Liver (tissue), 9 donors: ENCODE data around the gene RNF41. TPM values are rescaled to one million over a fixed set of nuclear protein-coding genes. Genes with fewer than 3 reads are reported as not detected.
A peak's percentile ranks its signal among the peaks of the same experiment; 100 is the strongest.

Source experiments
- DNase-seq: peaks from one replicate; pipeline ENCODE4 v3.0.0-alpha.2; 2017; ENCODE audit warnings: low spot score
- H3K27ac ChIP-seq, 2 donors: one replicate each; pipeline ENCODE4 v1.7.0; 2013; ENCODE audit warnings: inconsistent platforms in 2 of 2, low read length in 2 of 2, control low read depth in 1 of 2, low read depth in 1 of 2, mild to moderate bottlenecking in 1 of 2
- H3K27me3 ChIP-seq, 4 donors: one replicate each; pipeline versions ENCODE4 v1.6.1 to v1.7.0; 2013; ENCODE audit warnings: low read length in 3 of 4, inconsistent platforms in 1 of 4, mild to moderate bottlenecking in 1 of 4, moderate library complexity in 1 of 4; ENCODE audit not compliant: control insufficient read depth in 4 of 4, insufficient read depth in 4 of 4
- H3K36me3 ChIP-seq, 4 donors: one replicate each; pipeline versions ENCODE4 v1.6.1 to v1.7.0; 2013; ENCODE audit warnings: low read length in 3 of 4, mild to moderate bottlenecking in 3 of 4, low read depth in 1 of 4, moderate library complexity in 1 of 4; ENCODE audit not compliant: control insufficient read depth in 4 of 4, insufficient read depth in 3 of 4
- H3K4me1 ChIP-seq, 4 donors: one replicate each; pipeline versions ENCODE4 v1.6.1 to v1.7.0; 2013; ENCODE audit warnings: low read length in 3 of 4, mild to moderate bottlenecking in 3 of 4, moderate library complexity in 1 of 4; ENCODE audit not compliant: control insufficient read depth in 4 of 4, insufficient read depth in 4 of 4
- H3K4me3 ChIP-seq, 3 donors: one replicate each; pipeline versions ENCODE4 v1.6.1 to v1.7.0; 2013; ENCODE audit warnings: low read length in 3 of 3, control low read depth in 1 of 3, low read depth in 1 of 3, mild to moderate bottlenecking in 1 of 3
- H3K9ac ChIP-seq, 2 donors: one replicate each; pipeline ENCODE4 v1.7.0; 2013; ENCODE audit warnings: low read length in 2 of 2, mild to moderate bottlenecking in 2 of 2, moderate library complexity in 2 of 2, control low read depth in 1 of 2, low read depth in 1 of 2
- H3K9me3 ChIP-seq, 4 donors: one replicate each; pipeline versions ENCODE4 v1.6.1 to v1.7.0; 2013; ENCODE audit warnings: low read length in 3 of 4; ENCODE audit not compliant: control insufficient read depth in 4 of 4
- ATF3 ChIP-seq: IDR thresholded peaks from 2 replicates; pipeline ENCODE4 v1.6.1; 2016; ENCODE audit warnings: antibody characterized with exemption
- EGR1 ChIP-seq, 2 donors: IDR thresholded peaks; 2 replicates each; pipeline ENCODE4 v1.6.1; 2016 to 2018; ENCODE audit warnings: antibody characterized with exemption in 2 of 2, low read depth in 2 of 2
- FOXA1 ChIP-seq: IDR thresholded peaks from 2 replicates; pipeline ENCODE4 v1.6.1; 2016; ENCODE audit warnings: antibody characterized with exemption
- FOXA2 ChIP-seq: IDR thresholded peaks from 2 replicates; pipeline ENCODE4 v1.6.1; 2016; ENCODE audit warnings: antibody characterized with exemption
- GABPA ChIP-seq, 2 donors: IDR thresholded peaks in 1 of 2; conservative IDR thresholded peaks in 1 of 2; 2 replicates each; pipeline ENCODE4 v1.6.1; 2016; ENCODE audit warnings: antibody characterized with exemption in 2 of 2, mild to moderate bottlenecking in 1 of 2, moderate library complexity in 1 of 2
- HNF4A ChIP-seq, 2 donors: conservative IDR thresholded peaks; 2 replicates each; pipeline ENCODE4 v1.6.1; 2016; ENCODE audit warnings: antibody characterized with exemption in 2 of 2, mild to moderate bottlenecking in 2 of 2
- HNF4G ChIP-seq: IDR thresholded peaks from 2 replicates; pipeline ENCODE4 v1.6.1; 2016; ENCODE audit warnings: antibody characterized with exemption
- JUND ChIP-seq, 2 donors: IDR thresholded peaks; 2 replicates each; pipeline ENCODE4 v1.6.1; 2016; ENCODE audit warnings: antibody characterized with exemption in 2 of 2
- MAX ChIP-seq: IDR thresholded peaks from 2 replicates; pipeline ENCODE4 v1.6.1; 2016; ENCODE audit warnings: antibody characterized with exemption
- NR2F2 ChIP-seq: IDR thresholded peaks from 2 replicates; pipeline ENCODE4 v1.6.1; 2016; ENCODE audit warnings: antibody characterized with exemption
- RAD21 ChIP-seq, 2 donors: IDR thresholded peaks; 2 replicates each; pipeline ENCODE4 v1.6.1; 2016; ENCODE audit warnings: antibody characterized with exemption in 2 of 2, mild to moderate bottlenecking in 2 of 2
- RXRA ChIP-seq, 2 donors: IDR thresholded peaks; 2 replicates each; pipeline ENCODE4 v1.6.1; 2017 to 2018; ENCODE audit warnings: antibody characterized with exemption in 2 of 2, mild to moderate bottlenecking in 1 of 2
- SP1 ChIP-seq: IDR thresholded peaks from 2 replicates; pipeline ENCODE4 v1.6.1; 2018; ENCODE audit warnings: antibody characterized with exemption, mild to moderate bottlenecking
- TAF1 ChIP-seq: conservative IDR thresholded peaks from 2 replicates; pipeline ENCODE4 v1.6.1; 2016; ENCODE audit warnings: antibody characterized with exemption, mild to moderate bottlenecking
- YY1 ChIP-seq: IDR thresholded peaks from 2 replicates; pipeline ENCODE4 v1.6.1; 2016; ENCODE audit warnings: antibody characterized with exemption, mild to moderate bottlenecking
- WGBS: extraction: QIAGEN DNeasy Blood & Tissue Kit; methylation state at CpG from one replicate; pipeline ENCODE4 v1.1.7; 2013; 5-methylcytosine and 5-hydroxymethylcytosine counted together
- polyA plus RNA-seq, 2 donors: library from polyadenylated mRNA; stranded (reverse) in 1 of 2; unstranded in 1 of 2; fragments of 200-250 nt in 1 of 2; fragments of >200 nt in 1 of 2; fragmentation: Nextera tagmentation in 1 of 2; extraction: Ambion mirVana in 1 of 2; gene quantifications; one replicate each; pipeline versions ENCODE4 v1.2.1 to v1.2.3, GENCODE V29; 2013 to 2015
- total RNA-seq, 2 donors: library from RNA; depleted of rRNA; stranded (reverse); fragments of >200 nt; gene quantifications; one replicate each; pipeline ENCODE4 v1.2.3, GENCODE V29; 2014
- TF ChIP-seq, protein P1 (sequence below): IDR thresholded peaks from 2 replicates; pipeline ENCODE4 v1.6.1; 2016; ENCODE audit warnings: antibody characterized with exemption, mild to moderate bottlenecking
- TF ChIP-seq, protein P2 (sequence below): fragments of 150-350 bp; IDR thresholded peaks from 2 replicates; pipeline ENCODE4 v1.5.1; 2017; ENCODE audit warnings: improper control_type of control experiment, low read depth, low read length; ENCODE audit not compliant: missing input control
- TF ChIP-seq, protein P3 (sequence below): IDR thresholded peaks from 2 replicates; pipeline ENCODE4 v1.6.1; 2016; ENCODE audit warnings: antibody characterized with exemption
- donor health status: healthy.
- donor health status: healthy.
- donor health status: healthy.
- donor health status: healthy.
- donor health status: healthy.

RNF41 gene
- total and polyA plus RNA-seq, 4 donors = 7.6 to 31.8 (median 16.8) TPM

- no peak for TF ChIP-seq GABPA (IDR thresholded peaks at IDR 0.05 in 1 of 2, conservative IDR thresholded peaks at IDR 0.05 in 1 of 2)
- TF ChIP-seq, protein P1, sequence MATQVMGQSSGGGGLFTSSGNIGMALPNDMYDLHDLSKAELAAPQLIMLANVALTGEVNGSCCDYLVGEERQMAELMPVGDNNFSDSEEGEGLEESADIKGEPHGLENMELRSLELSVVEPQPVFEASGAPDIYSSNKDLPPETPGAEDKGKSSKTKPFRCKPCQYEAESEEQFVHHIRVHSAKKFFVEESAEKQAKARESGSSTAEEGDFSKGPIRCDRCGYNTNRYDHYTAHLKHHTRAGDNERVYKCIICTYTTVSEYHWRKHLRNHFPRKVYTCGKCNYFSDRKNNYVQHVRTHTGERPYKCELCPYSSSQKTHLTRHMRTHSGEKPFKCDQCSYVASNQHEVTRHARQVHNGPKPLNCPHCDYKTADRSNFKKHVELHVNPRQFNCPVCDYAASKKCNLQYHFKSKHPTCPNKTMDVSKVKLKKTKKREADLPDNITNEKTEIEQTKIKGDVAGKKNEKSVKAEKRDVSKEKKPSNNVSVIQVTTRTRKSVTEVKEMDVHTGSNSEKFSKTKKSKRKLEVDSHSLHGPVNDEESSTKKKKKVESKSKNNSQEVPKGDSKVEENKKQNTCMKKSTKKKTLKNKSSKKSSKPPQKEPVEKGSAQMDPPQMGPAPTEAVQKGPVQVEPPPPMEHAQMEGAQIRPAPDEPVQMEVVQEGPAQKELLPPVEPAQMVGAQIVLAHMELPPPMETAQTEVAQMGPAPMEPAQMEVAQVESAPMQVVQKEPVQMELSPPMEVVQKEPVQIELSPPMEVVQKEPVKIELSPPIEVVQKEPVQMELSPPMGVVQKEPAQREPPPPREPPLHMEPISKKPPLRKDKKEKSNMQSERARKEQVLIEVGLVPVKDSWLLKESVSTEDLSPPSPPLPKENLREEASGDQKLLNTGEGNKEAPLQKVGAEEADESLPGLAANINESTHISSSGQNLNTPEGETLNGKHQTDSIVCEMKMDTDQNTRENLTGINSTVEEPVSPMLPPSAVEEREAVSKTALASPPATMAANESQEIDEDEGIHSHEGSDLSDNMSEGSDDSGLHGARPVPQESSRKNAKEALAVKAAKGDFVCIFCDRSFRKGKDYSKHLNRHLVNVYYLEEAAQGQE = peak; percentile 30
- TF ChIP-seq, protein P2, sequence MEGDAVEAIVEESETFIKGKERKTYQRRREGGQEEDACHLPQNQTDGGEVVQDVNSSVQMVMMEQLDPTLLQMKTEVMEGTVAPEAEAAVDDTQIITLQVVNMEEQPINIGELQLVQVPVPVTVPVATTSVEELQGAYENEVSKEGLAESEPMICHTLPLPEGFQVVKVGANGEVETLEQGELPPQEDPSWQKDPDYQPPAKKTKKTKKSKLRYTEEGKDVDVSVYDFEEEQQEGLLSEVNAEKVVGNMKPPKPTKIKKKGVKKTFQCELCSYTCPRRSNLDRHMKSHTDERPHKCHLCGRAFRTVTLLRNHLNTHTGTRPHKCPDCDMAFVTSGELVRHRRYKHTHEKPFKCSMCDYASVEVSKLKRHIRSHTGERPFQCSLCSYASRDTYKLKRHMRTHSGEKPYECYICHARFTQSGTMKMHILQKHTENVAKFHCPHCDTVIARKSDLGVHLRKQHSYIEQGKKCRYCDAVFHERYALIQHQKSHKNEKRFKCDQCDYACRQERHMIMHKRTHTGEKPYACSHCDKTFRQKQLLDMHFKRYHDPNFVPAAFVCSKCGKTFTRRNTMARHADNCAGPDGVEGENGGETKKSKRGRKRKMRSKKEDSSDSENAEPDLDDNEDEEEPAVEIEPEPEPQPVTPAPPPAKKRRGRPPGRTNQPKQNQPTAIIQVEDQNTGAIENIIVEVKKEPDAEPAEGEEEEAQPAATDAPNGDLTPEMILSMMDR = no peak
- no peak for TF ChIP-seq ATF3
- no peak for TF ChIP-seq JUND (IDR thresholded peaks at IDR 0.05)
- TF ChIP-seq SP1 = peak; percentile 77
- TF ChIP-seq RAD21 (IDR thresholded peaks at IDR 0.05) = peak in 1 of 2 donors; percentile 11
- peak; percentile 14 for TF ChIP-seq HNF4G
- TF ChIP-seq EGR1 (IDR thresholded peaks at IDR 0.05; ENCODE audit: low read depth in 2 of 2) = no peak
- TF ChIP-seq FOXA2 = no peak
- peak; percentile 80 for TF ChIP-seq YY1
- peak; percentile 23 for TF ChIP-seq NR2F2
- peak; percentile 85 to 87 for TF ChIP-seq HNF4A (conservative IDR thresholded peaks at IDR 0.05)
- TF ChIP-seq RXRA (IDR thresholded peaks at IDR 0.05) = peak; percentile 73 to 86
- TF ChIP-seq, protein P3, sequence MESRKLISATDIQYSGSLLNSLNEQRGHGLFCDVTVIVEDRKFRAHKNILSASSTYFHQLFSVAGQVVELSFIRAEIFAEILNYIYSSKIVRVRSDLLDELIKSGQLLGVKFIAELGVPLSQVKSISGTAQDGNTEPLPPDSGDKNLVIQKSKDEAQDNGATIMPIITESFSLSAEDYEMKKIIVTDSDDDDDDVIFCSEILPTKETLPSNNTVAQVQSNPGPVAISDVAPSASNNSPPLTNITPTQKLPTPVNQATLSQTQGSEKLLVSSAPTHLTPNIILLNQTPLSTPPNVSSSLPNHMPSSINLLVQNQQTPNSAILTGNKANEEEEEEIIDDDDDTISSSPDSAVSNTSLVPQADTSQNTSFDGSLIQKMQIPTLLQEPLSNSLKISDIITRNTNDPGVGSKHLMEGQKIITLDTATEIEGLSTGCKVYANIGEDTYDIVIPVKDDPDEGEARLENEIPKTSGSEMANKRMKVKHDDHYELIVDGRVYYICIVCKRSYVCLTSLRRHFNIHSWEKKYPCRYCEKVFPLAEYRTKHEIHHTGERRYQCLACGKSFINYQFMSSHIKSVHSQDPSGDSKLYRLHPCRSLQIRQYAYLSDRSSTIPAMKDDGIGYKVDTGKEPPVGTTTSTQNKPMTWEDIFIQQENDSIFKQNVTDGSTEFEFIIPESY = no peak
- TF ChIP-seq TAF1 = no peak
- no peak for TF ChIP-seq FOXA1
- TF ChIP-seq MAX = no peak
- Histone ChIP-seq H3K9ac (peak overlapping the region; percentile 75 to 96), H3K27ac (peak overlapping the region; percentile 82 to 90), H3K27me3 (no peaks in the 10 kb centered on the region), H3K4me3 (peak overlapping the region; percentile 27 to 63 (median 40)), H3K9me3 (no peaks in the 10 kb centered on the region), H3K36me3 (peaks cover 0 to 2% (median 0%) of the 10 kb centered on the region in 4 donors), H3K4me1 (peaks cover 0 to 39% (median 30%) of the 10 kb centered on the region in 4 donors)
- 32% methylated on average over 8 of the region's 8 CpGs for WGBS
- peak; percentile 70 for DNase-seq
Measured at GRCh38 chr12:56230432-56231183, 8.9 kb upstream of the RNF41 start.
